Stomach smooth muscle (tissue), 2 donors: ENCODE data around the gene FAM107B.
A peak's percentile ranks its signal among the peaks of the same experiment; 100 is the strongest.

Experiments used
- H3K27ac ChIP-seq: one replicate; pipeline ENCODE4 v1.7.0; 2013; ENCODE audit warnings: mild to moderate bottlenecking, low read length, inconsistent platforms
- H3K27me3 ChIP-seq, 2 donors: one replicate each; pipeline ENCODE4 v1.7.0; 2013; ENCODE audit warnings: low read length in 2 of 2; ENCODE audit not compliant: insufficient read depth in 2 of 2, control insufficient read depth in 1 of 2
- H3K36me3 ChIP-seq, 2 donors: one replicate each; pipeline ENCODE4 v1.7.0; 2013; ENCODE audit warnings: low read length in 2 of 2; ENCODE audit not compliant: control insufficient read depth in 2 of 2, insufficient read depth in 2 of 2
- H3K4me1 ChIP-seq: one replicate; pipeline ENCODE4 v1.7.0; 2013; ENCODE audit warnings: low read length; ENCODE audit not compliant: control insufficient read depth, insufficient read depth
- H3K4me3 ChIP-seq, 2 donors: one replicate each; pipeline ENCODE4 v1.7.0; 2013; ENCODE audit warnings: low read length in 2 of 2
- H3K9ac ChIP-seq, 2 donors: one replicate each; pipeline ENCODE4 v1.7.0; 2013; ENCODE audit warnings: low read length in 2 of 2, mild to moderate bottlenecking in 1 of 2
- H3K9me3 ChIP-seq, 2 donors: one replicate each; pipeline ENCODE4 v1.7.0; 2013; ENCODE audit warnings: low read length in 2 of 2; ENCODE audit not compliant: control insufficient read depth in 2 of 2
- donor health status: healthy.
- donor health status: Pancreatic carcinoma.

Gene FAM107B

GRCh38 chr10:14703631-14704001 is 71.1 kb downstream of the FAM107B start:
- Histone ChIP-seq H3K27ac (no peak overlapping the region), H3K9ac (no peak overlapping the region), H3K4me3 (no peak overlapping the region), H3K9me3 (no peaks in the 10 kb centered on the region), H3K4me1 (no peaks in the 10 kb centered on the region), H3K27me3 (no peaks in the 10 kb centered on the region), H3K36me3 (no peaks in the 10 kb centered on the region)

- Histone ChIP-seq H3K36me3 (no peaks in the 10 kb centered on the region), H3K4me3 (no peak overlapping the region), H3K4me1 (peaks cover 10% of the 10 kb centered on the region), H3K27me3 (no peaks in the 10 kb centered on the region), H3K9me3 (no peaks in the 10 kb centered on the region), H3K9ac (no peak overlapping the region), H3K27ac (no peak overlapping the region)
These were observed 73.2 kb downstream of the FAM107B start for GRCh38 chr10:14701466-14701865.

- Histone ChIP-seq H3K27ac (no peak overlapping the region), H3K9me3 (no peaks in the 10 kb centered on the region), H3K27me3 (no peaks in the 10 kb centered on the region), H3K4me1 (peaks cover 10% of the 10 kb centered on the region), H3K4me3 (no peak overlapping the region), H3K36me3 (no peaks in the 10 kb centered on the region), H3K9ac (no peak overlapping the region)
These were observed 74.2 kb downstream of the FAM107B start for GRCh38 chr10:14700546-14700945.

- H3K9ac ChIP-seq = no peak overlapping the region
- H3K4me3 ChIP-seq = no peak overlapping the region
- H3K9me3 ChIP-seq = no peaks in the 10 kb centered on the region
- no peak overlapping the region for H3K27ac ChIP-seq
- no peaks in the 10 kb centered on the region for H3K36me3 ChIP-seq
- H3K4me1 ChIP-seq = peaks cover 10% of the 10 kb centered on the region
- H3K27me3 ChIP-seq = no peaks in the 10 kb centered on the region
These were observed 75.2 kb downstream of the FAM107B start for GRCh38 chr10:14699482-14699881.

DNA sequence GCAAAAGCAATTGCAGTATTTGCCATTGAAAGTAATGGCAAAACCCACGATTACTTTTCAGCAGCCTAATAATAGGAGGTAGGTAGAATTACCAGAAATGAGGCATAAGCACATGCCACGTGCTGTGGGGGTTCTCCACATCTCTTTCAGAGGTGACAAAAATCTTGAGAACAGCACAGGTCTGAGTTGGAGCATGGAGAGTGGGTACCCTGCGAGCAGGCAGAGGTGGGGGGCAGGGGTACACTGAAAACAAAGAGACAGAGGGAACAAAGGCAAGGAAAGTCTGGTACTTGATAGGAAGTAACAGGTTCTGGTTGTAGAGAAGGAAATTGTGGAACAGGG is 75.9 kb downstream of the FAM107B start:
- Histone ChIP-seq H3K27me3 (no peaks in the 10 kb centered on the region), H3K9me3 (no peaks in the 10 kb centered on the region), H3K9ac (no peak overlapping the region), H3K4me3 (no peak overlapping the region), H3K36me3 (no peaks in the 10 kb centered on the region), H3K27ac (no peak overlapping the region), H3K4me1 (peaks cover 10% of the 10 kb centered on the region)

DNA sequence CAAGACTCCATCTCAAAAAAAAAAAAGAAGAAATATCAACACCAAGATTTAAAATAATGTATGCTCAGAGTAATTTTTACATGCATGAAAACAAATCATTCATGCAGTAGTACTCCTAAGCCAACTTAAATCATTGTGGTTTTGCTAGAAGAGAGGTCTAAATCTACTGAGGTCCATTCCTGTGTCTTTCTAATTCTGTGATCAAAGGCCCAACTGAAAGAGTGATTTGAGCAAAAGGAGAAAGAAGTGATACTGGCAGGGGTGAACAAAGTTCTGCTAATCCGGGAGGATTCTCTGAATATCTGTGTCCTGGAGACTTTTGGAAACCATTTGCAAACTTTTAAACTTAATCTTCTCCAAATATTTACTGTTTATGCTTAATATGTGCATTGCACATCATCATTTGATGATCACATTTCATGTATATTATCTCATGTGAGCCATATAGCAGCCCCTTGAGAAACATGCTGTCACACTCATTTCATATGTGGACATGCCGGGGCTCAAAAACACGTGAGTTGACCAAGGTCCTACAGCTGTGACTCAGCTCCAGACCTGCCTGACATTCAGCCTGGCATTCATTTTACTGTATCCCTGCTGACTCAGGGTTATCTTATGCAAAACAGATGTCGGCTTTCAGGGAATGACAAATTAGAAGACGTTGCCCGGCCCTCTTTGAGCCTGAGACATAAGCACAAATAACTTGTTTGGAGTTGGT is 76.4 kb downstream of the FAM107B start:
- Histone ChIP-seq H3K36me3 (no peaks in the 10 kb centered on the region), H3K9ac (no peak overlapping the region)

DNA sequence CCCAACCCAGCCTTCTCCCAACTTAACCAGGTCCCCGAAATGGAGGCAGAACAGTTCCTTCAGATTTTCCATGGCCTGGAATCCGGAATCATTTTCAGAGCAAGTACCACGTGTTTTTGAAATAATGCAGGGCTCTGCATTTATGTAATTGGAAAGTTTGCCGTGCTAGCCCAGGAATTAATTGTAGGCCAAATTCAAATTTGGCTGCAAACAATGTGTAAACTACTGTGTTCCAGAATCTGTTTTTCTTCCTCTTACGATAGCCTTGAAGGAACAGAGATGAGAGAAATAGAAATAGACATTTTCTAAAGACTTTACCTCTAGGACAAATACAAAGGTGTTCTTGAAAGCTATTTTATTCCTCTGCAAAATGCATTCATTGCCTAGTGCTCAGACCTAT is 77.4 kb downstream of the FAM107B start:
- Histone ChIP-seq H3K4me1 (peaks cover 10% of the 10 kb centered on the region), H3K27ac (peak overlapping the region; percentile 24), H3K27me3 (no peaks in the 10 kb centered on the region), H3K36me3 (no peaks in the 10 kb centered on the region), H3K4me3 (no peak overlapping the region), H3K9me3 (no peaks in the 10 kb centered on the region), H3K9ac (no peak overlapping the region)

More for the DNA sequence above, 76.4 kb downstream of the FAM107B start:
- Histone ChIP-seq H3K27me3 (no peaks in the 10 kb centered on the region), H3K4me1 (peaks cover 10% of the 10 kb centered on the region), H3K9me3 (no peaks in the 10 kb centered on the region), H3K27ac (no peak overlapping the region), H3K4me3 (no peak overlapping the region)

- H3K36me3 ChIP-seq = no peaks in the 10 kb centered on the region
- peak overlapping the region; percentile 24 for H3K27ac ChIP-seq
- H3K9ac ChIP-seq = no peak overlapping the region
- H3K4me1 ChIP-seq = peaks cover 10% of the 10 kb centered on the region
- no peak overlapping the region for H3K4me3 ChIP-seq
- H3K9me3 ChIP-seq = no peaks in the 10 kb centered on the region
- no peaks in the 10 kb centered on the region for H3K27me3 ChIP-seq
These were observed 77.9 kb downstream of the FAM107B start for GRCh38 chr10:14696821-14697220.

DNA sequence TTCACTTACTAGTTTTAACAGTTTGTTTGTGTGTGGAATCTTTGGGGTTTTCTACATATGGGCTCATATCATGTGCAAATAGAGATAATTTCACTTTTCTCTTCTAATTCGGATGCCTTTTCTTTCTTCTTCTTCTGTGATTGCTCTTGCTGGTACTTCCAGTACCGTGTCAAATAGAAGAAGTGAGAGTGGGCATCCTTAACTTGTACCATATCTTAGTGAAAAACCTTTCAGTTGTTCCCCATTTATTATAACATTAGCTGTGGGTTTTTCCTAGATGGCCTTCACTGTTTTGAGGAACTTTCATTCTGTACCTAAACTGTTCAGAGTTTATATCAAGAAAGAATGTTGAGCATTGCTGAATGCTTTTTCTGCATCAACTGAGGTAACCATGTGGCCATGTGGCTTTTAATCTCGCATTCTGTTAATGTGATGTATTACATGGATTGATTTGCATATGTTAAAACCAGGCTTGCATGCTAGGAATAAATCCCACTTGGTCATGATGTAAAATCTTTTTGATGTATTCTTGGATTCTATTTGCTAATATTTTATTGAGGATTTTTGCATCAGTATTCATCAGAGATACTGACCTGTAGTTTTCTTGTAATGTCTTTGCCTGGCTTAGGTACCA is 78.7 kb downstream of the FAM107B start:
- Histone ChIP-seq H3K4me3 (no peak overlapping the region), H3K36me3 (no peaks in the 10 kb centered on the region), H3K4me1 (peaks cover 10% of the 10 kb centered on the region), H3K9ac (no peak overlapping the region), H3K9me3 (no peaks in the 10 kb centered on the region), H3K27me3 (no peaks in the 10 kb centered on the region), H3K27ac (no peak overlapping the region)

GRCh38 chr10:14693891-14694290 is 80.8 kb downstream of the FAM107B start:
- Histone ChIP-seq H3K4me1 (peaks cover 10% of the 10 kb centered on the region), H3K27ac (no peak overlapping the region), H3K9me3 (no peaks in the 10 kb centered on the region), H3K36me3 (no peaks in the 10 kb centered on the region), H3K4me3 (no peak overlapping the region), H3K9ac (no peak overlapping the region), H3K27me3 (no peaks in the 10 kb centered on the region)

- Histone ChIP-seq H3K9ac (no peak overlapping the region), H3K4me1 (peaks cover 7% of the 10 kb centered on the region)
These were observed 82.2 kb downstream of the FAM107B start for GRCh38 chr10:14692344-14693076.

More at GRCh38 chr10:14692344-14693076, 82.2 kb downstream of the FAM107B start:
- Histone ChIP-seq H3K27ac (no peak overlapping the region), H3K27me3 (no peaks in the 10 kb centered on the region), H3K4me3 (no peak overlapping the region), H3K9me3 (no peaks in the 10 kb centered on the region), H3K36me3 (no peaks in the 10 kb centered on the region)
